Keratinocyte (primary cell): ENCODE results near the gene DCDC2. TPM values are rescaled to one million over a fixed set of nuclear protein-coding genes. Genes with fewer than 3 reads are reported as not detected.
"Not testable (repeated sequence)": the region's sequence is repeated elsewhere in the genome, so short reads cannot be mapped to it uniquely, and the experiment has no call there.

ENCODE experiments used
- DNase-seq: peaks from one replicate; pipeline ENCODE4 v3.0.0-alpha.2; 2011; ENCODE audit warnings: low read depth, missing footprints, low spot score
- FAIRE-seq: peaks from 2 replicates; lab custom pipeline; 2011; peaks lifted over from hg19 to GRCh38; lab: Jason Lieb, UNC
- H2AFZ ChIP-seq: 2 replicates; pipeline ENCODE4 v1.6.0; 2012; ENCODE audit warnings: low read length, control low read depth, inconsistent platforms; ENCODE audit not compliant: control insufficient read depth
- H3K27ac ChIP-seq: 2 replicates; pipeline ENCODE4 v1.5.1; 2011; ENCODE audit warnings: low read length; ENCODE audit not compliant: control insufficient read depth, insufficient read depth
- H3K27me3 ChIP-seq: 3 replicates; pipeline ENCODE4 v1.6.0; 2011; ENCODE audit warnings: low read length; ENCODE audit not compliant: control insufficient read depth, insufficient read depth; ENCODE audit errors: extremely low read depth
- H3K36me3 ChIP-seq, 2 experiments: 2 replicates in 1 of 2; 3 replicates in 1 of 2; pipeline ENCODE4 v1.5.1; 2011; ENCODE audit warnings: low read length in 2 of 2, mild to moderate bottlenecking in 1 of 2; ENCODE audit not compliant: control insufficient read depth in 2 of 2, insufficient read depth in 2 of 2; ENCODE audit errors: extremely low read depth in 1 of 2
- H3K4me1 ChIP-seq: 3 replicates; pipeline ENCODE4 v1.5.1; 2011; ENCODE audit warnings: low read length; ENCODE audit not compliant: control insufficient read depth, insufficient read depth; ENCODE audit errors: extremely low read depth
- H3K4me2 ChIP-seq: 3 replicates; pipeline ENCODE4 v1.6.0; 2011; ENCODE audit warnings: low read depth, low read length; ENCODE audit not compliant: control insufficient read depth, insufficient read depth; ENCODE audit errors: extremely low read depth
- H3K4me3 ChIP-seq, 3 experiments: fragments of 200-600 bp in 1 of 3; sonication (generic) in 1 of 3; 2 replicates in 2 of 3; 3 replicates in 1 of 3; pipeline ENCODE4 v1.5.1; 2011 to 2016; ENCODE audit warnings: low read length in 3 of 3, mild to moderate bottlenecking in 3 of 3, control low read depth in 2 of 3, inconsistent platforms in 1 of 3, low read depth in 1 of 3, mixed read lengths in 1 of 3, mixed run types in 1 of 3, moderate library complexity in 1 of 3; ENCODE audit not compliant: control insufficient read depth in 2 of 3, insufficient read depth in 2 of 3; ENCODE audit errors: extremely low read depth in 1 of 3
- H3K79me2 ChIP-seq: 2 replicates; pipeline ENCODE4 v1.6.0; 2012; ENCODE audit warnings: low read length; ENCODE audit not compliant: control insufficient read depth, insufficient read depth
- H3K9ac ChIP-seq: 3 replicates; pipeline ENCODE4 v1.6.0; 2011; ENCODE audit warnings: low read length; ENCODE audit not compliant: control insufficient read depth, insufficient read depth; ENCODE audit errors: extremely low read depth
- H3K9me1 ChIP-seq: 3 replicates; pipeline ENCODE4 v1.6.0; 2011; ENCODE audit warnings: low read length; ENCODE audit not compliant: control insufficient read depth, insufficient read depth; ENCODE audit errors: extremely low read depth
- H3K9me3 ChIP-seq: 2 replicates; pipeline ENCODE4 v1.5.1; 2012; ENCODE audit warnings: low read depth, low read length; ENCODE audit not compliant: control insufficient read depth
- H4K20me1 ChIP-seq: 3 replicates; pipeline ENCODE4 v1.6.0; 2011; ENCODE audit warnings: low read length; ENCODE audit not compliant: control insufficient read depth, insufficient read depth; ENCODE audit errors: extremely low read depth
- CTCF ChIP-seq, 3 experiments: IDR thresholded peaks in 1 of 3; conservative IDR thresholded peaks in 1 of 3; optimal IDR thresholded peaks in 1 of 3; 2 replicates in 2 of 3; 3 replicates in 1 of 3; pipeline versions ENCODE3 to v1.5.1; 2011; ENCODE audit warnings: low read length in 3 of 3, mild to moderate bottlenecking in 3 of 3, moderate library complexity in 2 of 3, control low read depth in 1 of 3, inconsistent platforms in 1 of 3; ENCODE audit not compliant: insufficient read depth in 2 of 3; ENCODE audit errors: extremely low read depth in 1 of 3
- EZH2 ChIP-seq: IDR thresholded peaks from one replicate; pipeline ENCODE4 v1.6.1; 2012; ENCODE audit warnings: inconsistent platforms, mild to moderate bottlenecking, low read length, moderate library complexity
- dilution Hi-C: fragments of 300-500 bp; cut with MboI; formaldehyde crosslinking; loops from one replicate; pipeline ENCODE4 v1.7.0; 2020; ENCODE audit warnings: low sequenced_read_pairs; ENCODE audit not compliant: extremely low pct_ligation_motif_present
- polyA plus RNA-seq, 5 experiments: library from polyadenylated mRNA; depleted of rRNA in 3 of 5; stranded (reverse) in 3 of 5; stranded (forward) in 1 of 5; unstranded in 1 of 5; fragments of >200 nt; gene quantifications; 1 replicate in 1 of 5; 2 replicates in 3 of 5; 3 replicates in 1 of 5; pipeline versions ENCODE4 v1.2.1 to v1.2.3, GENCODE V29; 2011 to 2012; ENCODE audit warnings: missing spikeins in 2 of 5, low read depth in 1 of 5, low replicate concordance in 1 of 5

The DCDC2 gene
- polyA plus RNA-seq, 1 donor (not counting 4 experiments of a cell fraction or from before 2014, with no cell fraction given): 0.10 TPM

DNA sequence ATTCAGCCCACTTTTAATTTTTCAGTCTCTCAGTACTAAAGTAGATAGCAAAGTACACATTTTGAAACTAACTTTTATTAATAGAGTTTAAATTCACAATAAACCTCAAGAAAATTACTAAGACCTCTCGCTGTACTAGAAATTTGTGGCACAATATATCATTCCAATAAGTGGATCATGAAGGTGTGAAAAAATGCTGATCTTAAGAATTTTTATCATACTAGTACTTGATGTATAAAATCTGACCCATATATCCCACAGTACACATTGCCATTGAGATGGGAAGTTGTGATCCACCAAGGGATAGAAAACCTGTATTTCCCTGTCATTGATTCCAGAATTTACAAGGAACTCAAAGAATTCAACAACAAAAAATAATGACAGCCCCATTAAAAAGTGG lies 85.7 kb downstream of the DCDC2 start:
- H3K4me1 ChIP-seq: no peaks in the 10 kb centered on the region
- no peak overlapping the region for H3K27ac ChIP-seq
- H3K27me3 ChIP-seq: no peaks in the 10 kb centered on the region
- dilution Hi-C loops: no loop called here
- no peaks in the 10 kb centered on the region for H3K9me3 ChIP-seq
- H4K20me1 ChIP-seq: no peaks in the 10 kb centered on the region
- H2AFZ ChIP-seq: no peak overlapping the region
- H3K9ac ChIP-seq: no peak overlapping the region
- H3K9me1 ChIP-seq: no peaks in the 10 kb centered on the region
- TF ChIP-seq CTCF (optimal IDR thresholded peaks at IDR 0.05 in 1 of 3, IDR thresholded peaks at IDR 0.05 in 1 of 3, conservative IDR thresholded peaks at IDR 0.05 in 1 of 3; ENCODE audit: extremely low read depth in 1 of 3, insufficient read depth in 2 of 3, low read length in 3 of 3) (no peak), EZH2 (no peak)
- no peak overlapping the region for H3K4me3 ChIP-seq
- DNase-seq (no peak), FAIRE-seq (no peak)
- no peaks in the 10 kb centered on the region for H3K79me2 ChIP-seq
- no peak overlapping the region for H3K4me2 ChIP-seq
- no peaks in the 10 kb centered on the region for H3K36me3 ChIP-seq

- no peak for FAIRE-seq
- Histone ChIP-seq H3K4me1 (no peaks in the 10 kb centered on the region), H3K27ac (no peak overlapping the region), H3K9me3 (no peaks in the 10 kb centered on the region), H3K27me3 (no peaks in the 10 kb centered on the region), H3K9ac (no peak overlapping the region), H3K4me3 (no peak overlapping the region), H4K20me1 (no peaks in the 10 kb centered on the region), H3K79me2 (no peaks in the 10 kb centered on the region), H3K4me2 (no peak overlapping the region), H3K9me1 (no peaks in the 10 kb centered on the region), H2AFZ (no peak overlapping the region), H3K36me3 (no peaks in the 10 kb centered on the region)
- no peak for DNase-seq
- dilution Hi-C loops: no loop called here
- TF ChIP-seq EZH2 (no peak), CTCF (optimal IDR thresholded peaks at IDR 0.05 in 1 of 3, IDR thresholded peaks at IDR 0.05 in 1 of 3, conservative IDR thresholded peaks at IDR 0.05 in 1 of 3; ENCODE audit: extremely low read depth in 1 of 3, insufficient read depth in 2 of 3, low read length in 3 of 3) (no peak)
These were observed 87.8 kb downstream of the DCDC2 start for GRCh38 chr6:24270011-24270410.

GRCh38 chr6:24258214-24258613 lies 99.6 kb downstream of the DCDC2 start:
- H3K4me3 ChIP-seq, H3K27me3 ChIP-seq, H3K27ac ChIP-seq, H3K36me3 ChIP-seq, FAIRE-seq, H3K9me3 ChIP-seq, H3K4me1 ChIP-seq, H4K20me1 ChIP-seq, H2AFZ ChIP-seq, DNase-seq, dilution Hi-C loops, H3K79me2 ChIP-seq, H3K9ac ChIP-seq, H3K4me2 ChIP-seq, H3K9me1 ChIP-seq: not testable (repeated sequence)
